ENCODE measurements around the gene CCR2. TPM values are rescaled to one million over a fixed set of nuclear protein-coding genes. Genes with fewer than 3 reads are reported as not detected.

CCR2 gene
- total RNA-seq, 2 donors from 2014 or later, result 1.5 to 3.0 TPM

DNA sequence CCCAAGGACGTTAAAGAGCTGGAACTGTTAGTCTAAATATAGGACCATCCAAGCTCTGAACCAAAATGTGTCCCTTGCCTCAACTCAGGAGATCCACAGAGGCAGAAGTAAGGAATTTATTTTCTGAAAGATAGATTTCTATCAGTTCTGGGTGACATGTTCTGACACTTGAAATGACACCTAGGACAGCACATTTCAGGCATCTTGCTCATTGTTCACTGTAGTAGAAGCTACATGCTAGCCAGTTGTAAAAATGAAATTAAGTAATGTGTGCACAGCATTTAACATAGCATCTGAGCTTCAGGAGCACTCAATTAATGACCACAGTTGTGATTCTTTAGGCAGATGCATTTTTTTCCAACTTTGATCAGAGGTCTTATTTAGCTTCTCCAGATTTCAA is 567 bp downstream of the CCR2 start:
- Histone ChIP-seq H3K4me3 (no peak overlapping the region), H3K27ac (no peak overlapping the region), H3K9ac (ENCODE audit: low read depth in 2 of 2, low read length in 2 of 2) (no peak overlapping the region), H3K36me3 (no peaks in the 10 kb centered on the region), H3K27me3 (no peaks in the 10 kb centered on the region), H3K4me1 (no peaks in the 10 kb centered on the region), H3K9me3 (no peaks in the 10 kb centered on the region)
- DNase-seq, result no peak
- TF ChIP-seq, protein P1, sequence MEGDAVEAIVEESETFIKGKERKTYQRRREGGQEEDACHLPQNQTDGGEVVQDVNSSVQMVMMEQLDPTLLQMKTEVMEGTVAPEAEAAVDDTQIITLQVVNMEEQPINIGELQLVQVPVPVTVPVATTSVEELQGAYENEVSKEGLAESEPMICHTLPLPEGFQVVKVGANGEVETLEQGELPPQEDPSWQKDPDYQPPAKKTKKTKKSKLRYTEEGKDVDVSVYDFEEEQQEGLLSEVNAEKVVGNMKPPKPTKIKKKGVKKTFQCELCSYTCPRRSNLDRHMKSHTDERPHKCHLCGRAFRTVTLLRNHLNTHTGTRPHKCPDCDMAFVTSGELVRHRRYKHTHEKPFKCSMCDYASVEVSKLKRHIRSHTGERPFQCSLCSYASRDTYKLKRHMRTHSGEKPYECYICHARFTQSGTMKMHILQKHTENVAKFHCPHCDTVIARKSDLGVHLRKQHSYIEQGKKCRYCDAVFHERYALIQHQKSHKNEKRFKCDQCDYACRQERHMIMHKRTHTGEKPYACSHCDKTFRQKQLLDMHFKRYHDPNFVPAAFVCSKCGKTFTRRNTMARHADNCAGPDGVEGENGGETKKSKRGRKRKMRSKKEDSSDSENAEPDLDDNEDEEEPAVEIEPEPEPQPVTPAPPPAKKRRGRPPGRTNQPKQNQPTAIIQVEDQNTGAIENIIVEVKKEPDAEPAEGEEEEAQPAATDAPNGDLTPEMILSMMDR (IDR thresholded peaks at IDR 0.05), result no peak
- intact Hi-C loops (cut with DNase I), result no loop called here

DNA sequence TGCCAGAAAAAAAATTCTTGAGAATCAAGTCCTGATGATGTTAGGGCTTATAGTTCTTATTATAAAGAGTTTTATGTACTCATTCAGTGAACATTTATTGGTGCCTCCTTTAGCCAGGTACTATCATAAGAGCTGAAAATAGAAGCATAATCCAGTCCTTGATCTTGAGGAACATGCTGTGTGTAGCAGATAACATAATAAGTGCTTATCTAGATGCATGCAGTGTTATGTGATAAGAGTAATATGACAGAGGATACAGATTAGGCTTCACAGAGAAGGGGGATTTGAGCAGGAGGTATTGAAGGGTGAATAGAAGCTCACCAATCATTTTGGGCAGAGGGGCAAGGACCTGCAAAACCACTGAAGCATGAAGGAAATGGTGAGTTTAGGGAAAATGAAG is 1.1 kb downstream of the CCR2 start:
- intact Hi-C loops (cut with DNase I), result no loop called here
- Histone ChIP-seq H3K4me1 (no peaks in the 10 kb centered on the region), H3K36me3 (no peaks in the 10 kb centered on the region), H3K9ac (ENCODE audit: low read depth in 2 of 2, low read length in 2 of 2) (no peak overlapping the region), H3K4me3 (no peak overlapping the region), H3K9me3 (no peaks in the 10 kb centered on the region), H3K27ac (no peak overlapping the region), H3K27me3 (no peaks in the 10 kb centered on the region)
- TF ChIP-seq, protein P1 (IDR thresholded peaks at IDR 0.05), result no peak
- no peak for DNase-seq

DNA sequence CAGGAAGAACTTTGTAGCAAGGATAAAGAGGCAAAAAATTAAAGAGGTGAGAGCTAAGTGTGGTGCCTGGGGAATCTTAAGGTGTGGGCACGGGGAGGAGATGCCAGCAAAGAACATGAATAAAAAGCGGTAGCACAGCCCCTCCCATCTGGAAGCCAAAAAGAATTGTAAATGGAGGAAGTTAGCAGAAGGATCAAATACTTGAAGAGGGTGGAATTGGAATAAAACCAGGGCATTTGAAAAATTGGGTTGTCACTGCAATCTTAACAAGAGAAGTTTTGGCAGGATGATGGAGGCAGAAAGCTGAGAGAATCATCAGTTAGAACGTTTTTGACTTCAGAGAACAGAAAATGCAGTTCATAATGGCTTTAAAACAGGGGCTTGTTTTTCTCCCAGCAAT is 2.4 kb downstream of the CCR2 start:
- H3K27me3 ChIP-seq, result no peaks in the 10 kb centered on the region
- no peaks in the 10 kb centered on the region for H3K4me1 ChIP-seq
- no peak overlapping the region for H3K4me3 ChIP-seq
- H3K36me3 ChIP-seq, result no peaks in the 10 kb centered on the region
- TF ChIP-seq, protein P1 (IDR thresholded peaks at IDR 0.05), result no peak
- intact Hi-C loops (cut with DNase I), result no loop called here
- H3K27ac ChIP-seq, result no peak overlapping the region
- H3K9ac ChIP-seq (ENCODE audit: low read depth in 2 of 2, low read length in 2 of 2), result no peak overlapping the region
- no peaks in the 10 kb centered on the region for H3K9me3 ChIP-seq
- DNase-seq, result no peak

DNA sequence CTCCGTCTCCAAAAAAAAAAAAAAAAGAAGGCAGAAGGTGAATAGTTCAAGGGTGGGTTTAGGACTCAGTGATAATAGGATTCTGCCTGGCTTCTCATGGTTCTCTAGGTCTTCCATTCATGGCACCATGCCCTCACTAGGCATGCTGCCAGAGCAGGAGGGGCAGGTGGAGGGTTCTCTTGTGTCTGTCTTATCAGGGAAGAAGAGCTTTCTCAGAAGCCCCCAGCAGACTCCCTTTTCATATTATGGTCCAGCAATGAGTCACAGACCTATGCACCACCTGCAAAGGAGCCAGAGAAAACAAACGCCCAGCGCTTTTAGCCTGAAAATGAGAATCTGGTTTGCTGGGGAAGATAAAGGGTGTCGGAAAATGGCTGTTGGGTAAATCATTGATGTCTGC is 3.0 kb downstream of the CCR2 start:
- Histone ChIP-seq H3K27me3 (no peaks in the 10 kb centered on the region), H3K27ac (no peak overlapping the region), H3K9me3 (no peaks in the 10 kb centered on the region), H3K4me3 (no peak overlapping the region), H3K36me3 (no peaks in the 10 kb centered on the region), H3K4me1 (no peaks in the 10 kb centered on the region), H3K9ac (ENCODE audit: low read depth in 2 of 2, low read length in 2 of 2) (no peak overlapping the region)
- intact Hi-C loops (cut with DNase I), result no loop called here
- TF ChIP-seq, protein P1 (IDR thresholded peaks at IDR 0.05), result no peak
- DNase-seq, result no peak

DNA sequence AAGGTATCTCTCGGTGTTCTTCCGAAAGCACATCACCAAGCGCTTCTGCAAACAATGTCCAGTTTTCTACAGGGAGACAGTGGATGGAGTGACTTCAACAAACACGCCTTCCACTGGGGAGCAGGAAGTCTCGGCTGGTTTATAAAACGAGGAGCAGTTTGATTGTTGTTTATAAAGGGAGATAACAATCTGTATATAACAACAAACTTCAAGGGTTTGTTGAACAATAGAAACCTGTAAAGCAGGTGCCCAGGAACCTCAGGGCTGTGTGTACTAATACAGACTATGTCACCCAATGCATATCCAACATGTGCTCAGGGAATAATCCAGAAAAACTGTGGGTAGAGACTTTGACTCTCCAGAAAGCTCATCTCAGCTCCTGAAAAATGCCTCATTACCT is 4.6 kb downstream of the CCR2 start:
- H3K9ac ChIP-seq (ENCODE audit: low read depth in 2 of 2, low read length in 2 of 2), result no peak overlapping the region
- no peaks in the 10 kb centered on the region for H3K9me3 ChIP-seq
- no peak overlapping the region for H3K27ac ChIP-seq
- intact Hi-C loops (cut with DNase I), result no loop called here
- TF ChIP-seq, protein P1 (IDR thresholded peaks at IDR 0.05), result no peak
- no peaks in the 10 kb centered on the region for H3K36me3 ChIP-seq
- no peaks in the 10 kb centered on the region for H3K27me3 ChIP-seq
- H3K4me1 ChIP-seq, result no peaks in the 10 kb centered on the region
- no peak overlapping the region for H3K4me3 ChIP-seq
- no peak for DNase-seq

All from colonic mucosa (tissue), 4 donors.